B cell (primary cell): ENCODE results near the gene SKOR1. TPM values are rescaled to one million over a fixed set of nuclear protein-coding genes. Genes with fewer than 3 reads are reported as not detected.

Experiments
- ATAC-seq: fragments of 200-7000 bp; cut with Tn5 transposase; one replicate; pipeline ENCODE4 v1.10.0; 2021; ENCODE audit warnings: low read depth, mild to moderate bottlenecking, moderate number of reproducible peaks, moderate library complexity
- CTCF ChIA-PET: fragments of 350-600 bp; sonication (Branson Sonifier 250); formaldehyde crosslinking; loops from one replicate; lab custom pipeline; 2021; ENCODE audit warnings: antibody characterized with exemption, inconsistent platforms; lab: Charles Lee
- POLR2A ChIA-PET: fragments of 350-600 bp; sonication (Branson Sonifier 250); formaldehyde crosslinking; loops from one replicate; lab custom pipeline; 2021; ENCODE audit warnings: antibody characterized with exemption; lab: Charles Lee
- DNase-seq: peaks from one replicate; pipeline ENCODE4 v3.0.0; 2013
- H2AFZ ChIP-seq: 2 replicates; pipeline ENCODE4 v1.6.1; 2012; ENCODE audit warnings: mild to moderate bottlenecking, low read depth, low read length; ENCODE audit not compliant: insufficient read depth, poor library complexity, severe bottlenecking
- H3K27ac ChIP-seq, 2 donors: 1 replicate in 1 of 2; 2 replicates in 1 of 2; pipeline ENCODE4 v1.5.1; 2012 to 2013; ENCODE audit warnings: low read length in 2 of 2, mild to moderate bottlenecking in 2 of 2, moderate library complexity in 1 of 2
- H3K27me3 ChIP-seq, 4 experiments: fragments of 200-600 bp in 1 of 4; sonication (generic) in 1 of 4; replicated peaks in 1 of 4; 1 replicate in 2 of 4; 2 replicates in 2 of 4; pipeline versions ENCODE4 v1.6.1 to v1.7.0; 2013 to 2016; ENCODE audit warnings: low read length in 3 of 4, mild to moderate bottlenecking in 2 of 4, mixed read lengths in 1 of 4, moderate library complexity in 1 of 4; ENCODE audit not compliant: insufficient read depth in 4 of 4, control insufficient read depth in 3 of 4; ENCODE audit errors: control extremely low read depth in 1 of 4
- H3K36me3 ChIP-seq, 2 experiments: replicated peaks in 1 of 2; 1 replicate in 1 of 2; 2 replicates in 1 of 2; pipeline versions ENCODE4 v1.6.1 to v1.7.1; 2013; ENCODE audit warnings: low read length in 1 of 2; ENCODE audit not compliant: insufficient read depth in 2 of 2, control insufficient read depth in 1 of 2; ENCODE audit errors: control extremely low read depth in 1 of 2, extremely low read depth in 1 of 2
- H3K4me1 ChIP-seq, 2 donors: fragments of 200-600 bp in 1 of 2; sonication (generic) in 1 of 2; 1 replicate in 1 of 2; 2 replicates in 1 of 2; pipeline versions ENCODE4 v1.5.1 to v1.6.1; 2013 to 2017; ENCODE audit warnings: low read length in 2 of 2; ENCODE audit not compliant: control insufficient read depth in 2 of 2, insufficient read depth in 2 of 2
- H3K4me2 ChIP-seq: replicated peaks from 2 replicates; pipeline ENCODE3; 2012; ENCODE audit warnings: mild to moderate bottlenecking, low read depth, low read length; ENCODE audit not compliant: poor library complexity, severe bottlenecking
- H3K4me3 ChIP-seq, 5 experiments: fragments of 200-600 bp in 1 of 5; sonication (generic) in 1 of 5; 1 replicate in 3 of 5; 2 replicates in 2 of 5; pipeline versions ENCODE4 v1.5.1 to v1.7.0; 2011 to 2016; ENCODE audit warnings: low read length in 4 of 5, mild to moderate bottlenecking in 4 of 5, low read depth in 2 of 5, control low read depth in 1 of 5, moderate library complexity in 1 of 5; ENCODE audit not compliant: insufficient read depth in 1 of 5; ENCODE audit errors: control extremely low read depth in 1 of 5, extremely low read depth in 1 of 5
- H3K79me2 ChIP-seq: fragments of 200-600 bp; sonication (generic); one replicate; pipeline ENCODE4 v1.6.0; 2016; ENCODE audit warnings: low read length; ENCODE audit not compliant: control insufficient read depth, insufficient read depth
- H3K9ac ChIP-seq: fragments of 200-600 bp; sonication (generic); 2 replicates; pipeline ENCODE4 v1.6.1; 2017; ENCODE audit warnings: mild to moderate bottlenecking, low read length, moderate library complexity
- H3K9me3 ChIP-seq, 3 donors: one replicate each; pipeline versions ENCODE4 v1.6.1 to v1.7.1; 2013; ENCODE audit warnings: low read length in 2 of 3; ENCODE audit not compliant: control insufficient read depth in 2 of 3, insufficient read depth in 1 of 3; ENCODE audit errors: control extremely low read depth in 1 of 3
- H4K20me1 ChIP-seq: 2 replicates; pipeline ENCODE4 v1.6.0; 2012; ENCODE audit warnings: mild to moderate bottlenecking, low read length; ENCODE audit not compliant: insufficient read depth, control insufficient read depth, poor library complexity, severe bottlenecking
- H3K27ac Mint-ChIP-seq: one replicate; pipeline ENCODE4 v1.8.0; 2021; ENCODE audit warnings: mixed read lengths
- H3K27me3 Mint-ChIP-seq: one replicate; pipeline ENCODE4 v1.8.0; 2021; ENCODE audit warnings: mixed read lengths
- H3K4me1 Mint-ChIP-seq: one replicate; pipeline ENCODE4 v1.8.0; 2021; ENCODE audit warnings: mixed read lengths
- H3K4me3 Mint-ChIP-seq: one replicate; pipeline ENCODE4 v1.8.0; 2021; ENCODE audit warnings: mixed read lengths
- H3K9me3 Mint-ChIP-seq: one replicate; pipeline ENCODE4 v1.8.0; 2022; ENCODE audit warnings: mixed read lengths; ENCODE audit not compliant: insufficient read depth
- EZH2 ChIP-seq: IDR thresholded peaks from 2 replicates; pipeline ENCODE4 v1.6.1; 2012; ENCODE audit warnings: borderline replicate concordance, low read depth, mild to moderate bottlenecking, moderate library complexity, low read length; ENCODE audit not compliant: insufficient read depth, poor library complexity, severe bottlenecking
- WGBS: methylation state at CpG from one replicate; pipeline ENCODE4 v1.1.5; 2013; ENCODE audit warnings: missing lambda C conversion rate; ENCODE audit not compliant: insufficient coverage; 5-methylcytosine and 5-hydroxymethylcytosine counted together
- intact Hi-C: fragments of 100-400 bp; cut with micrococcal nuclease; formaldehyde crosslinking; loops from one replicate; pipeline ENCODE4 v1.10.0; 2022
- polyA plus RNA-seq: library from polyadenylated mRNA; depleted of rRNA; stranded (reverse); fragments of >200 nt; gene quantifications from 2 replicates; pipeline ENCODE4 v1.2.3, GENCODE V29; 2012
- total RNA-seq, 2 donors: library from RNA; stranded (reverse); fragments of 120-200 nt in 1 of 2; gene quantifications; 1 replicate in 1 of 2; 2 replicates in 1 of 2; pipeline versions ENCODE4 v1.2.3 to v1.2.4, GENCODE V29; 2013 to 2022
- TF ChIP-seq, protein P1 (sequence below): fragments of 200-600 bp; IDR thresholded peaks from one replicate; pipeline ENCODE4 v1.8.0; 2022; ENCODE audit warnings: antibody characterized with exemption, mild to moderate bottlenecking

SKOR1 gene
- total and polyA plus RNA-seq, 2 donors (not counting 1 experiment from before 2014, with no cell fraction given), result 0.37 to 0.67 TPM

GRCh38 chr15:67878712-67879206, 53.5 kb downstream of the SKOR1 start:
- CTCF ChIA-PET, result no interaction called here
- peaks cover 0 to 3% of the 10 kb centered on the region in 2 donors for H3K4me1 ChIP-seq
- Mint-ChIP-seq H3K27ac (no peak overlapping the region), H3K27me3 (peaks cover 20% of the 10 kb centered on the region), H3K4me3 (no peak overlapping the region), H3K4me1 (peaks cover 7% of the 10 kb centered on the region), H3K9me3 (peaks cover 2% of the 10 kb centered on the region)
- H3K9ac ChIP-seq, result no peak overlapping the region
- peaks cover 0 to 1% (median under 1%) of the 10 kb centered on the region in 3 donors for H3K9me3 ChIP-seq
- no peak overlapping the region for H2AFZ ChIP-seq
- H3K4me3 ChIP-seq, result no peak overlapping the region
- no peak for DNase-seq
- H3K79me2 ChIP-seq, result no peaks in the 10 kb centered on the region
- TF ChIP-seq, protein P1, sequence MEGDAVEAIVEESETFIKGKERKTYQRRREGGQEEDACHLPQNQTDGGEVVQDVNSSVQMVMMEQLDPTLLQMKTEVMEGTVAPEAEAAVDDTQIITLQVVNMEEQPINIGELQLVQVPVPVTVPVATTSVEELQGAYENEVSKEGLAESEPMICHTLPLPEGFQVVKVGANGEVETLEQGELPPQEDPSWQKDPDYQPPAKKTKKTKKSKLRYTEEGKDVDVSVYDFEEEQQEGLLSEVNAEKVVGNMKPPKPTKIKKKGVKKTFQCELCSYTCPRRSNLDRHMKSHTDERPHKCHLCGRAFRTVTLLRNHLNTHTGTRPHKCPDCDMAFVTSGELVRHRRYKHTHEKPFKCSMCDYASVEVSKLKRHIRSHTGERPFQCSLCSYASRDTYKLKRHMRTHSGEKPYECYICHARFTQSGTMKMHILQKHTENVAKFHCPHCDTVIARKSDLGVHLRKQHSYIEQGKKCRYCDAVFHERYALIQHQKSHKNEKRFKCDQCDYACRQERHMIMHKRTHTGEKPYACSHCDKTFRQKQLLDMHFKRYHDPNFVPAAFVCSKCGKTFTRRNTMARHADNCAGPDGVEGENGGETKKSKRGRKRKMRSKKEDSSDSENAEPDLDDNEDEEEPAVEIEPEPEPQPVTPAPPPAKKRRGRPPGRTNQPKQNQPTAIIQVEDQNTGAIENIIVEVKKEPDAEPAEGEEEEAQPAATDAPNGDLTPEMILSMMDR, result no peak
- TF ChIP-seq EZH2, result no peak
- intact Hi-C loops, result no loop called here
- H3K36me3 ChIP-seq, result no peaks in the 10 kb centered on the region
- peaks cover 0 to 2% (median 0%) of the 10 kb centered on the region in 4 experiments for H3K27me3 ChIP-seq
- no peaks in the 10 kb centered on the region for H4K20me1 ChIP-seq
- no peak for ATAC-seq
- POLR2A ChIA-PET, result no interaction called here
- H3K27ac ChIP-seq, result no peak overlapping the region
- WGBS, result 92% methylated on average over 2 of the region's 2 CpGs
- H3K4me2 ChIP-seq, result no peak overlapping the region

- H4K20me1 ChIP-seq, result no peaks in the 10 kb centered on the region
- TF ChIP-seq, protein P1, result no peak
- no peak for TF ChIP-seq EZH2
- Mint-ChIP-seq H3K4me1 (peaks cover 7% of the 10 kb centered on the region), H3K27me3 (peaks cover 18% of the 10 kb centered on the region), H3K27ac (no peak overlapping the region), H3K4me3 (no peak overlapping the region), H3K9me3 (no peaks in the 10 kb centered on the region)
- no peaks in the 10 kb centered on the region for H3K79me2 ChIP-seq
- H3K4me2 ChIP-seq, result no peak overlapping the region
- H3K9ac ChIP-seq, result no peak overlapping the region
- ChIA-PET POLR2A (no interaction called here), CTCF (no interaction called here)
- H2AFZ ChIP-seq, result no peak overlapping the region
- H3K9me3 ChIP-seq, result no peaks in the 10 kb centered on the region
- H3K27me3 ChIP-seq, result peaks cover 0 to 7% (median 6%) of the 10 kb centered on the region in 4 experiments
- DNase-seq (no peak), ATAC-seq (no peak)
- peaks cover 6 to 8% of the 10 kb centered on the region in 2 donors for H3K4me1 ChIP-seq
- intact Hi-C loops, result no loop called here
- no peak overlapping the region for H3K27ac ChIP-seq
- WGBS, result no CpG with 5 or more reads among the region's 11 CpGs
- H3K36me3 ChIP-seq, result no peaks in the 10 kb centered on the region
- no peak overlapping the region for H3K4me3 ChIP-seq
These were observed 54.3 kb downstream of the SKOR1 start for GRCh38 chr15:67879440-67880129.
